A549 (cell line): ENCODE data around the gene ANK3. TPM values are rescaled to one million over a fixed set of nuclear protein-coding genes. Genes with fewer than 3 reads are reported as not detected.

Experiments used
- ATAC-seq, 2 experiments: fragments of 200-7000 bp in 1 of 2; fragments of >200 bp in 1 of 2; cut with Nextera tagmentation in 1 of 2; cut with Tn5 transposase in 1 of 2; 3 replicates each; pipeline versions ENCODE4 v1.8.0 to v1.9.1; 2018 to 2020; ENCODE audit warnings: mild to moderate bottlenecking in 1 of 2, moderate library complexity in 1 of 2
- CTCF ChIA-PET: fragments of 300-600 bp; sonication (Branson Sonifier 250); formaldehyde crosslinking; extraction: SDS; loops from one replicate; lab custom pipeline; 2021; ENCODE audit warnings: antibody characterized with exemption, inconsistent platforms; lab: Yijun Ruan, JAX
- POLR2A ChIA-PET: fragments of 350-600 bp; formaldehyde crosslinking; extraction: SDS; loops from one replicate; lab custom pipeline; 2021; ENCODE audit warnings: antibody characterized with exemption, inconsistent platforms; lab: Yijun Ruan, JAX
- DNase-seq, 2 experiments: peaks; one replicate each; pipeline versions ENCODE4 v3.0.0 to v3.0.0-alpha.2; 2011 to 2016; ENCODE audit warnings: low read depth in 1 of 2, low spot score in 1 of 2
- FAIRE-seq: peaks from 2 replicates; lab custom pipeline; 2011; peaks lifted over from hg19 to GRCh38; lab: Jason Lieb, UNC
- H3K27ac ChIP-seq, 2 experiments: fragments of >200 bp; sonication (Bioruptor Twin); formaldehyde crosslinking; 3 replicates each; pipeline ENCODE4 v1.5.1; 2016 to 2017
- H3K4me1 ChIP-seq: fragments of >200 bp; sonication (Bioruptor Twin); formaldehyde crosslinking; 3 replicates; pipeline ENCODE4 v1.6.1; 2016
- H3K4me2 ChIP-seq: fragments of >200 bp; sonication (Bioruptor Twin); formaldehyde crosslinking; 3 replicates; pipeline ENCODE4 v1.6.1; 2016
- H3K4me3 ChIP-seq: fragments of >200 bp; sonication (Bioruptor Twin); formaldehyde crosslinking; 3 replicates; pipeline ENCODE4 v1.5.1; 2016
- H3K9me3 ChIP-seq: fragments of >200 bp; sonication (Bioruptor Twin); formaldehyde crosslinking; 3 replicates; pipeline ENCODE4 v1.6.1; 2016
- CBX8 ChIP-seq: fragments of 200-600 bp; sonication (generic); IDR thresholded peaks from 2 replicates; pipeline ENCODE4 v1.6.1; 2016
- CHD2 ChIP-seq: fragments of 150-350 bp; IDR thresholded peaks from 2 replicates; pipeline ENCODE4 v1.6.1; 2014; ENCODE audit warnings: low read length; ENCODE audit not compliant: partially characterized antibody
- CHD4 ChIP-seq: fragments of 200-600 bp; sonication (generic); IDR thresholded peaks from 2 replicates; pipeline ENCODE4 v1.6.1; 2016; ENCODE audit warnings: antibody characterized with exemption, mild to moderate bottlenecking, borderline replicate concordance
- ESRRA ChIP-seq: fragments of 150-350 bp; IDR thresholded peaks from 2 replicates; pipeline ENCODE4 v1.6.1; 2014; ENCODE audit warnings: mild to moderate bottlenecking, low read length, borderline replicate concordance
- FOSL2 ChIP-seq, 2 experiments: fragments of 450-650 bp in 1 of 2; fragments of >200 bp in 1 of 2; sonication (Bioruptor Twin) in 1 of 2; formaldehyde crosslinking; IDR thresholded peaks; 2 replicates each; pipeline versions ENCODE4 v1.5.0 to v1.6.1; 2016 to 2020; ENCODE audit warnings: mild to moderate bottlenecking in 1 of 2, moderate library complexity in 1 of 2
- HOXB13 ChIP-seq: fragments of 250-450 bp; sonication (Bioruptor Pico); IDR thresholded peaks from 2 replicates; pipeline ENCODE4 v1.5.0; 2020; ENCODE audit warnings: low read depth, mild to moderate bottlenecking, moderate library complexity
- HOXB5 ChIP-seq: fragments of 250-450 bp; sonication (Bioruptor Pico); IDR thresholded peaks from 2 replicates; pipeline ENCODE4 v1.5.0; 2020; ENCODE audit warnings: mild to moderate bottlenecking, moderate library complexity
- KDM1A ChIP-seq: fragments of 200-600 bp; sonication (generic); IDR thresholded peaks from 2 replicates; pipeline ENCODE4 v1.6.1; 2016; ENCODE audit warnings: low read depth, mild to moderate bottlenecking
- MAZ ChIP-seq: fragments of 150-350 bp; IDR thresholded peaks from 2 replicates; pipeline ENCODE4 v1.6.1; 2014; ENCODE audit warnings: antibody characterized with exemption, low read depth, low read length, borderline replicate concordance
- NFE2L2 ChIP-seq: fragments of 150-350 bp; conservative IDR thresholded peaks from 2 replicates; pipeline ENCODE4 v1.6.1; 2014; ENCODE audit warnings: low read length
- NR3C1 ChIP-seq: fragments of >200 bp; sonication (Bioruptor Twin); formaldehyde crosslinking; IDR thresholded peaks from 3 replicates; pipeline ENCODE4 v1.6.1; 2017
- PHF8 ChIP-seq: fragments of 200-600 bp; sonication (generic); IDR thresholded peaks from 2 replicates; pipeline ENCODE4 v1.6.1; 2016; ENCODE audit warnings: low read depth, mild to moderate bottlenecking, antibody characterized with exemption, moderate library complexity, borderline replicate concordance
- POLR2A ChIP-seq: IDR thresholded peaks from 2 replicates; pipeline ENCODE4 v1.6.1; 2012; ENCODE audit warnings: mild to moderate bottlenecking, low read length
- POLR2AphosphoS2 ChIP-seq: conservative IDR thresholded peaks from 2 replicates; pipeline ENCODE4 v1.6.1; 2012; ENCODE audit warnings: low read length, improper control_type of control experiment, inconsistent platforms
- RAD21 ChIP-seq, 2 experiments: fragments of >200 bp in 1 of 2; sonication (Bioruptor Twin) in 1 of 2; formaldehyde crosslinking in 1 of 2; IDR thresholded peaks in 1 of 2; conservative IDR thresholded peaks in 1 of 2; 2 replicates in 1 of 2; 3 replicates in 1 of 2; pipeline ENCODE4 v1.6.1; 2012 to 2018; ENCODE audit warnings: inconsistent platforms in 1 of 2
- RFX5 ChIP-seq: fragments of 450-650 bp; IDR thresholded peaks from 2 replicates; pipeline ENCODE4 v1.7.1; 2014; ENCODE audit warnings: antibody characterized with exemption, mild to moderate bottlenecking, moderate library complexity
- RNF2 ChIP-seq: fragments of 200-600 bp; sonication (generic); IDR thresholded peaks from 2 replicates; pipeline ENCODE4 v1.6.1; 2016; ENCODE audit warnings: low read depth, mild to moderate bottlenecking, antibody characterized with exemption, moderate library complexity, borderline replicate concordance
- SREBF2 ChIP-seq: fragments of 450-650 bp; IDR thresholded peaks from 2 replicates; pipeline ENCODE4 v1.6.1; 2014; ENCODE audit warnings: mild to moderate bottlenecking, moderate library complexity
- TFCP2L1 ChIP-seq: fragments of 250-450 bp; sonication (Bioruptor Pico); IDR thresholded peaks from 2 replicates; pipeline ENCODE4 v1.5.0; 2021; ENCODE audit warnings: mild to moderate bottlenecking
- TP53 ChIP-seq: fragments of 250-450 bp; sonication (Bioruptor Pico); IDR thresholded peaks from 2 replicates; pipeline ENCODE4 v1.5.0; 2021; ENCODE audit warnings: mild to moderate bottlenecking, moderate library complexity
- USF2 ChIP-seq: fragments of 450-650 bp; IDR thresholded peaks from 2 replicates; pipeline ENCODE4 v1.6.1; 2014; ENCODE audit warnings: antibody characterized with exemption
- ZFP36 ChIP-seq: fragments of 450-650 bp; IDR thresholded peaks from 2 replicates; pipeline ENCODE4 v1.6.1; 2014; ENCODE audit warnings: borderline replicate concordance; ENCODE audit not compliant: partially characterized antibody
- WGBS: methylation state at CpG from one replicate; pipeline ENCODE4 v1.1.6; 2017; ENCODE audit errors: missing lambda C conversion rate; 5-methylcytosine and 5-hydroxymethylcytosine counted together
- polyA plus RNA-seq, 4 experiments: library from polyadenylated mRNA; depleted of rRNA in 3 of 4; stranded (reverse); fragments of >200 nt; fragmentation: RNase III in 1 of 4; extraction: RNeasy Plus Mini Kit Qiagen cat#74134 plus additional on column Dnase treatment in 1 of 4; gene quantifications; 2 replicates in 3 of 4; 3 replicates in 1 of 4; pipeline ENCODE4 v1.2.3, GENCODE V29; 2011 to 2017
- TF ChIP-seq, protein P1 (sequence below): fragments of 250-450 bp; sonication (Bioruptor Pico); IDR thresholded peaks from 2 replicates; pipeline ENCODE4 v1.5.0; 2021; ENCODE audit warnings: mild to moderate bottlenecking, moderate library complexity, borderline replicate concordance

The ANK3 gene
- polyA plus RNA-seq, 2 of the 4 experiments (the other 2 are of a cell fraction): 0.56 to 5.4 TPM

DNA sequence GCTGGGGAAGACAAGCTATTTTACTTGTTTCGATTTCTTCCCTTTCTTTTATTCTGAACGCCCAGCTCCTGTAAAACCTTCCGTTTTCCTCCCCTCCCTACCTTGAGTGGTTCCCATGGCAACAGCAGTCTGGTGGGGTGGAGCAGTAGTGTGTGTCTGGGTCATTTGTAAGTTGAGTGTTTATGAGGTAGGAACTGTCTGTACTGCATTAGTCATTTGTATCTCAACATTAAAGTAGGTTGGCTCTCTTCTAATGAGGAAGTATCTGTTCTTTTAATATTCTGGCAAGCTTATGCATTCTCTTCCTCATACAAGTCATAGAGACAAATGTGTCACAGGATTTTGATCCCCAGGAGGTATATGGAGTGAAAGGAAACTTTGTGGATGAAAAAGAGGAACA, 398.0 kb downstream of the ANK3 start:
- ChIA-PET POLR2A (interaction anchor here (0.7 to 1.2 kb wide), 3 partner anchors 83 to 786 kb away, joined by 3 to 5 read pairs (median 3); partner anchors contain the start of genes CCDC6 and CDK1), CTCF (interaction anchor here (0.6 to 1.2 kb wide), 4 partner anchors 17 to 369 kb away, joined by 3 read pairs; partner anchors contain the start of gene CCDC6)
- ATAC-seq: peak; percentile 87 to 93
- H3K27ac ChIP-seq: peak overlapping the region; percentile 21 to 69; a peak in 3 of 6 replicates
- DNase-seq: peak; percentile 13 to 80
- H3K9me3 ChIP-seq: peaks cover 9% of the 10 kb centered on the region; the same call in 1 of the 3 replicates
- TF ChIP-seq RFX5 (peak; percentile 60; the same call in 1 of the 2 replicates), CBX8 (no peak), ZFP36 (no peak), FOSL2 (IDR thresholded peaks at IDR 0.05) (no peak), FOSL2 (CRISPR knock-in tag; IDR thresholded peaks at IDR 0.05) (0 out of 2 replicates have a peak, but pooled peaks have one; percentile 7)
- H3K4me2 ChIP-seq: peak overlapping the region; percentile 61
- H3K4me1 ChIP-seq: peaks cover 9% of the 10 kb centered on the region; the same call in 2 of the 3 replicates
- WGBS: under 1% methylated on average over 3 of the region's 3 CpGs
- FAIRE-seq: peak; percentile 39
- H3K4me3 ChIP-seq: no peak overlapping the region

- ChIA-PET CTCF (interaction anchor here (0.6 to 1.1 kb wide), 3 partner anchors 16 to 85 kb away, joined by 3 read pairs; partner anchors contain the start of gene CCDC6), POLR2A (interaction anchor here (0.7 to 1.2 kb wide), 3 partner anchors 83 to 787 kb away, joined by 3 to 5 read pairs (median 3); partner anchors contain the start of genes CCDC6 and CDK1)
- Histone ChIP-seq H3K4me3 (no peak overlapping the region), H3K9me3 (peaks cover 9% of the 10 kb centered on the region; the same call in 1 of the 3 replicates), H3K27ac (peak overlapping the region; percentile 46 to 64; a peak in 1 of 6 replicates), H3K4me2 (peak overlapping the region; percentile 61), H3K4me1 (peaks cover 9% of the 10 kb centered on the region; the same call in 2 of the 3 replicates)
- FAIRE-seq: no peak
- DNase-seq: no peak
- TF ChIP-seq CHD4 (no peak), TP53 (CRISPR knock-in tag) (no peak), USF2 (no peak)
- no peak for ATAC-seq
Observed at GRCh38 chr10:59991117-59991516, 398.6 kb downstream of the ANK3 start.

- CTCF ChIA-PET: no interaction called here
- DNase-seq: no peak
- Histone ChIP-seq H3K9me3 (peaks cover 9% of the 10 kb centered on the region; the same call in 1 of the 3 replicates), H3K27ac (no peak overlapping the region), H3K4me3 (no peak overlapping the region), H3K4me1 (no peaks in the 10 kb centered on the region)
- TF ChIP-seq RNF2 (no peak), RFX5 (no peak), SREBF2 (no peak), HOXB5 (CRISPR knock-in tag) (no peak), FOSL2 (IDR thresholded peaks at IDR 0.05) (no peak), FOSL2 (CRISPR knock-in tag; IDR thresholded peaks at IDR 0.05) (no peak), TP53 (CRISPR knock-in tag) (no peak), NFE2L2 (no peak), KDM1A (no peak), RAD21 (conservative IDR thresholded peaks at IDR 0.05 in 1 of 2, IDR thresholded peaks at IDR 0.05 in 1 of 2) (no peak)
- TF ChIP-seq, protein P1, sequence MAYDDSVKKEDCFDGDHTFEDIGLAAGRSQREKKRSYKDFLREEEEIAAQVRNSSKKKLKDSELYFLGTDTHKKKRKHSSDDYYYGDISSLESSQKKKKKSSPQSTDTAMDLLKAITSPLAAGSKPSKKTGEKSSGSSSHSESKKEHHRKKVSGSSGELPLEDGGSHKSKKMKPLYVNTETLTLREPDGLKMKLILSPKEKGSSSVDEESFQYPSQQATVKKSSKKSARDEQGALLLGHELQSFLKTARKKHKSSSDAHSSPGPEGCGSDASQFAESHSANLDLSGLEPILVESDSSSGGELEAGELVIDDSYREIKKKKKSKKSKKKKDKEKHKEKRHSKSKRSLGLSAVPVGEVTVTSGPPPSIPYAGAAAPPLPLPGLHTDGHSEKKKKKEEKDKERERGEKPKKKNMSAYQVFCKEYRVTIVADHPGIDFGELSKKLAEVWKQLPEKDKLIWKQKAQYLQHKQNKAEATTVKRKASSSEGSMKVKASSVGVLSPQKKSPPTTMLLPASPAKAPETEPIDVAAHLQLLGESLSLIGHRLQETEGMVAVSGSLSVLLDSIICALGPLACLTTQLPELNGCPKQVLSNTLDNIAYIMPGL (CRISPR knock-in tag): no peak
- TF ChIP-seq, all 56 proteins: peak for 0
- ATAC-seq: no peak
- no peak overlapping the region for H3K4me2 ChIP-seq
- no peak for FAIRE-seq
- POLR2A ChIA-PET: no interaction called here
Observed at GRCh38 chr10:59985639-59986038, 404.0 kb downstream of the ANK3 start.

DNA sequence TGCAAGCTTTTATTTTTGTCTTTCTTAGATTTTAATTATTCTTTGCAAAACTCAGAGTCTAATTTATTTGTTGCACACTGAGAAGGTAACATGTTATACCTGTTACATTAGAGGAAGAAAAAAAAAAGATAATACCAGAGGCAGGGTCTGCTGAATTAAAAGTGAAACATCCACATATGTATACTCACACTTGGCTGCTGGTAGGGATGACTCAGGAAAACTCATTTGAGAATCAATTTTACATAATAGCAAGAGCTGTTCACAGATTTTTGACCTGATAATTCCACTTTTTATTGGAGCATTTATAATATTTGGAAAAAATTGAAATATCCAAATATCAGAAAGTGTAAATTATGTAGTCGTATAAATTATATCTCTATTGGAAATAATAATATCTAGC, 405.3 kb downstream of the ANK3 start:
- no peak overlapping the region for H3K4me3 ChIP-seq
- DNase-seq (no peak), FAIRE-seq (no peak), ATAC-seq (no peak)
- H3K4me1 ChIP-seq: no peaks in the 10 kb centered on the region
- WGBS: 78% methylated on average over 1 of the region's 1 CpG
- H3K4me2 ChIP-seq: no peak overlapping the region
- no peak for TF ChIP-seq HOXB13
- no peak for TF ChIP-seq HOXB5 (CRISPR knock-in tag)
- TF ChIP-seq TFCP2L1: no peak
- no peak for TF ChIP-seq POLR2A
- no peak for TF ChIP-seq CHD2
- no peak for TF ChIP-seq RNF2
- TF ChIP-seq ESRRA: no peak
- TF ChIP-seq PHF8: no peak
- TF ChIP-seq MAZ: no peak
- no peak for TF ChIP-seq CHD4
- no peak for TF ChIP-seq KDM1A
- no peak for TF ChIP-seq NR3C1
- no peak for TF ChIP-seq POLR2AphosphoS2
- no peak overlapping the region for H3K27ac ChIP-seq
- CTCF ChIA-PET: no interaction called here
- peaks cover 9% of the 10 kb centered on the region; the same call in 1 of the 3 replicates for H3K9me3 ChIP-seq
- POLR2A ChIA-PET: interaction anchor here (0.7 kb wide), 1 partner anchor 805 kb away, joined by 3 read pairs; no protein-coding TSS in a partner anchor
